Panc1 (cell line): ENCODE data around the gene ANGPTL1. TPM values are rescaled to one million over a fixed set of nuclear protein-coding genes. Genes with fewer than 3 reads are reported as not detected.
A peak's percentile ranks its signal among the peaks of the same experiment; 100 is the strongest.

Experiments
- ATAC-seq: fragments of 200-7000 bp; cut with Tn5 transposase; 2 replicates; pipeline ENCODE4 v1.9.1; 2020; ENCODE audit warnings: mild to moderate bottlenecking, moderate library complexity
- BruUV-seq: library from RNA; stranded (reverse); fragments of 400-500 nt; replicated peaks from 2 replicates; lab custom pipeline; 2021; lab: Mats Ljungman, UMichigan
- CTCF ChIA-PET: fragments of 300-600 bp; sonication (Branson Sonifier 250); formaldehyde crosslinking; loops from one replicate; lab custom pipeline; 2022; ENCODE audit warnings: antibody characterized with exemption; lab: Charles Lee
- POLR2A ChIA-PET: fragments of 300-600 bp; sonication (Branson Sonifier 250); formaldehyde crosslinking; loops from one replicate; lab custom pipeline; 2022; ENCODE audit warnings: antibody characterized with exemption; lab: Charles Lee
- DNase-seq: peaks from one replicate; pipeline ENCODE4 v3.0.0-alpha.2; 2010; ENCODE audit warnings: low read depth, low spot score
- H3K27ac ChIP-seq: 2 replicates; pipeline ENCODE4 v1.5.1; 2011; ENCODE audit warnings: mild to moderate bottlenecking, low read length, inconsistent platforms
- H3K27me3 ChIP-seq: fragments of 200-500 bp; sonication (Bioruptor generic); 2 replicates; pipeline ENCODE4 v1.6.0; 2014; ENCODE audit warnings: low read length, inconsistent platforms; ENCODE audit not compliant: control insufficient read depth, insufficient read depth
- H3K36me3 ChIP-seq: fragments of 200-500 bp; sonication (Bioruptor generic); 2 replicates; pipeline ENCODE4 v1.5.1; 2014; ENCODE audit warnings: inconsistent platforms, mild to moderate bottlenecking, low read length, moderate library complexity; ENCODE audit not compliant: control insufficient read depth, insufficient read depth
- H3K4me1 ChIP-seq: 2 replicates; pipeline ENCODE4 v1.5.1; 2011; ENCODE audit warnings: inconsistent platforms, mild to moderate bottlenecking, low read length, moderate library complexity; ENCODE audit not compliant: control insufficient read depth, insufficient read depth
- H3K4me3 ChIP-seq, 2 experiments: 2 replicates each; pipeline ENCODE4 v1.5.1; 2011 to 2012; ENCODE audit warnings: low read depth in 2 of 2, low read length in 2 of 2, mild to moderate bottlenecking in 2 of 2, inconsistent platforms in 1 of 2, moderate library complexity in 1 of 2
- H3K9me3 ChIP-seq: fragments of 200-500 bp; sonication (Bioruptor generic); 2 replicates; pipeline ENCODE4 v1.5.1; 2014; ENCODE audit warnings: low read depth, mild to moderate bottlenecking, inconsistent platforms, low read length, moderate library complexity; ENCODE audit not compliant: control insufficient read depth, insufficient read depth
- POLR2AphosphoS5 ChIP-seq: IDR thresholded peaks from 2 replicates; pipeline ENCODE4 v1.6.1; 2012; ENCODE audit warnings: mild to moderate bottlenecking, low read depth, low read length, moderate library complexity
- SIN3A ChIP-seq: IDR thresholded peaks from 2 replicates; pipeline ENCODE4 v1.6.1; 2012; ENCODE audit warnings: low read depth, mild to moderate bottlenecking, low read length, moderate library complexity, borderline replicate concordance; ENCODE audit not compliant: insufficient read depth
- TCF7L2 ChIP-seq: IDR thresholded peaks from 2 replicates; pipeline ENCODE4 v1.6.1; 2011; ENCODE audit warnings: mild to moderate bottlenecking, low read depth, low read length, inconsistent platforms
- in situ Hi-C: cut with HindIII; loops from 2 replicates; pipeline ENCODE4 v1.10.0; 2016; ENCODE audit warnings: low sequenced_read_pairs, low pct_unique_long_range_greater_than_20kb
- intact Hi-C: fragments of 100-400 bp; cut with micrococcal nuclease; formaldehyde crosslinking; loops from one replicate; pipeline ENCODE4 v1.10.0; 2022; ENCODE audit not compliant: unreplicated experiment
- total RNA-seq: library from RNA; stranded (reverse); gene quantifications from one replicate; pipeline ENCODE4 v1.2.1, GENCODE V29; 2021; ENCODE audit not compliant: unreplicated experiment
- TF ChIP-seq, protein P1 (sequence below), 2 experiments: IDR thresholded peaks; 2 replicates each; pipeline ENCODE4 v1.6.1; 2011 to 2012; ENCODE audit warnings: low read depth in 2 of 2, control low read depth in 1 of 2, low read length in 1 of 2, mild to moderate bottlenecking in 1 of 2, moderate library complexity in 1 of 2; ENCODE audit not compliant: insufficient read depth in 1 of 2
- TF ChIP-seq, protein P2 (sequence below): fragments of 450-650 bp; IDR thresholded peaks from 2 replicates; pipeline ENCODE4 v1.5.1; 2017; ENCODE audit warnings: mild to moderate bottlenecking

ANGPTL1 gene
- total RNA-seq, 1 experiment from 2014 or later: not detected

DNA sequence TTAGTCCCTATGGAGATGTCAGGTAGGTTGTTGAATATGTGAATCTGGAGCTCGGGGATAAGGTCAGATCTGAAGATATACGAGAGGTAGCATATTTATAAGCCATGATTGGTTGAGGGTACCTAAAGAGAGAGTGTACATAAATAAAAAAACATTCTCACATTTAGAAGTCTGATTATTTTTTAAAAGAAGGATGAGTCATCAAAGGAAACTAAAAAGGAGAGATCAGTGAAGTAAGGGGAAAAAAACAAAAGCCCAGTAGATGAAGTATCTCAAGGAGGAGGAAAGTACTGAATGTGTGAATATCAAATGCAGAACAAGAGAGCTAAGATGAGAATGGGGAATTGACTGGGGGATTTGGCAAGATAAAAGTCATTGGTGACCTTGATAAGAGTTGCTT lies 15.7 kb upstream of the ANGPTL1 start:
- POLR2A ChIA-PET: no interaction called here
- intact Hi-C loops (loop anchor here (5.0 kb wide), 1 partner anchor 354 kb away; no protein-coding TSS in a partner anchor), in situ Hi-C loops (no loop called here)
- Histone ChIP-seq H3K4me1 (no peaks in the 10 kb centered on the region), H3K4me3 (no peak overlapping the region), H3K9me3 (no peaks in the 10 kb centered on the region), H3K27me3 (no peaks in the 10 kb centered on the region), H3K27ac (no peak overlapping the region), H3K36me3 (no peaks in the 10 kb centered on the region)
- BruUV-seq: no TSS peak
- TF ChIP-seq POLR2AphosphoS5 (no peak), TCF7L2 (no peak), SIN3A (no peak)
- TF ChIP-seq, protein P1, sequence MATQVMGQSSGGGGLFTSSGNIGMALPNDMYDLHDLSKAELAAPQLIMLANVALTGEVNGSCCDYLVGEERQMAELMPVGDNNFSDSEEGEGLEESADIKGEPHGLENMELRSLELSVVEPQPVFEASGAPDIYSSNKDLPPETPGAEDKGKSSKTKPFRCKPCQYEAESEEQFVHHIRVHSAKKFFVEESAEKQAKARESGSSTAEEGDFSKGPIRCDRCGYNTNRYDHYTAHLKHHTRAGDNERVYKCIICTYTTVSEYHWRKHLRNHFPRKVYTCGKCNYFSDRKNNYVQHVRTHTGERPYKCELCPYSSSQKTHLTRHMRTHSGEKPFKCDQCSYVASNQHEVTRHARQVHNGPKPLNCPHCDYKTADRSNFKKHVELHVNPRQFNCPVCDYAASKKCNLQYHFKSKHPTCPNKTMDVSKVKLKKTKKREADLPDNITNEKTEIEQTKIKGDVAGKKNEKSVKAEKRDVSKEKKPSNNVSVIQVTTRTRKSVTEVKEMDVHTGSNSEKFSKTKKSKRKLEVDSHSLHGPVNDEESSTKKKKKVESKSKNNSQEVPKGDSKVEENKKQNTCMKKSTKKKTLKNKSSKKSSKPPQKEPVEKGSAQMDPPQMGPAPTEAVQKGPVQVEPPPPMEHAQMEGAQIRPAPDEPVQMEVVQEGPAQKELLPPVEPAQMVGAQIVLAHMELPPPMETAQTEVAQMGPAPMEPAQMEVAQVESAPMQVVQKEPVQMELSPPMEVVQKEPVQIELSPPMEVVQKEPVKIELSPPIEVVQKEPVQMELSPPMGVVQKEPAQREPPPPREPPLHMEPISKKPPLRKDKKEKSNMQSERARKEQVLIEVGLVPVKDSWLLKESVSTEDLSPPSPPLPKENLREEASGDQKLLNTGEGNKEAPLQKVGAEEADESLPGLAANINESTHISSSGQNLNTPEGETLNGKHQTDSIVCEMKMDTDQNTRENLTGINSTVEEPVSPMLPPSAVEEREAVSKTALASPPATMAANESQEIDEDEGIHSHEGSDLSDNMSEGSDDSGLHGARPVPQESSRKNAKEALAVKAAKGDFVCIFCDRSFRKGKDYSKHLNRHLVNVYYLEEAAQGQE (IDR thresholded peaks at IDR 0.05; ENCODE audit: insufficient read depth in 1 of 2, low read depth in 2 of 2, low read length in 1 of 2): no peak
- TF ChIP-seq, protein P2, sequence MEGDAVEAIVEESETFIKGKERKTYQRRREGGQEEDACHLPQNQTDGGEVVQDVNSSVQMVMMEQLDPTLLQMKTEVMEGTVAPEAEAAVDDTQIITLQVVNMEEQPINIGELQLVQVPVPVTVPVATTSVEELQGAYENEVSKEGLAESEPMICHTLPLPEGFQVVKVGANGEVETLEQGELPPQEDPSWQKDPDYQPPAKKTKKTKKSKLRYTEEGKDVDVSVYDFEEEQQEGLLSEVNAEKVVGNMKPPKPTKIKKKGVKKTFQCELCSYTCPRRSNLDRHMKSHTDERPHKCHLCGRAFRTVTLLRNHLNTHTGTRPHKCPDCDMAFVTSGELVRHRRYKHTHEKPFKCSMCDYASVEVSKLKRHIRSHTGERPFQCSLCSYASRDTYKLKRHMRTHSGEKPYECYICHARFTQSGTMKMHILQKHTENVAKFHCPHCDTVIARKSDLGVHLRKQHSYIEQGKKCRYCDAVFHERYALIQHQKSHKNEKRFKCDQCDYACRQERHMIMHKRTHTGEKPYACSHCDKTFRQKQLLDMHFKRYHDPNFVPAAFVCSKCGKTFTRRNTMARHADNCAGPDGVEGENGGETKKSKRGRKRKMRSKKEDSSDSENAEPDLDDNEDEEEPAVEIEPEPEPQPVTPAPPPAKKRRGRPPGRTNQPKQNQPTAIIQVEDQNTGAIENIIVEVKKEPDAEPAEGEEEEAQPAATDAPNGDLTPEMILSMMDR: no peak
- ATAC-seq: no peak
- CTCF ChIA-PET: no interaction called here
- DNase-seq: no peak

DNA sequence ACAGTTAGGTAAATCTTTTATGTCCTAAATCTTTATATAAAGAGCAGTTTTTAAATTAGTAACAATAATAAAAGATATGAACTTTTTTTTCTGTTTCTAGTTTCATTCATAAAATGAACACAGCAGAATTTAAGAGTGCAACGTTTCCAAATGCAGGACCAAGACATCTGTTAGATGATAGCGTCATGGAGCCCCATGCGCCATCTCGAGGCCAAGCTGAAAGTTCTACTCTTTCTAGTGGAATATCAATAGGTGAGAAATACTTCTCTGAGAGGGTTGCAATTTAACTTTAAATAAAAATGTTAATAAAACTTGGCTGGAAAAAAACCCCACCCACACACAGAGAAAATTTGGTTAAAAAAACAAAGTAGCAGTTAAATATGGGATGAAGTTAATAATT lies 15.0 kb upstream of the ANGPTL1 start:
- BruUV-seq: no TSS peak
- Histone ChIP-seq H3K27me3 (no peaks in the 10 kb centered on the region), H3K4me3 (no peak overlapping the region), H3K27ac (no peak overlapping the region), H3K36me3 (no peaks in the 10 kb centered on the region), H3K9me3 (no peaks in the 10 kb centered on the region), H3K4me1 (no peaks in the 10 kb centered on the region)
- ChIA-PET POLR2A (no interaction called here), CTCF (no interaction called here)
- intact Hi-C loops (loop anchor here (5.0 kb wide), 1 partner anchor 354 kb away; no protein-coding TSS in a partner anchor), in situ Hi-C loops (no loop called here)
- DNase-seq: no peak
- no peak for ATAC-seq
- TF ChIP-seq POLR2AphosphoS5: no peak
- TF ChIP-seq, protein P2: peak; percentile 55; the same call in 1 of the 2 replicates
- no peak for TF ChIP-seq TCF7L2
- no peak for TF ChIP-seq SIN3A
